ENCODE results near the gene BCAN.

Gene BCAN

GRCh38 chr1:156680056-156680455, 38.1 kb downstream of the BCAN start:
- H3K9me2 ChIP-seq (replicated peaks; ENCODE audit: insufficient read depth, low read length), result no peaks in the 10 kb centered on the region
- DNase-seq, result no peak
- H3K9me3 ChIP-seq (replicated peaks; ENCODE audit: insufficient read depth, low read length), result no peaks in the 10 kb centered on the region
- H3K9ac ChIP-seq (ENCODE audit: low read length), result no peak overlapping the region
- no peak overlapping the region for H2AFZ ChIP-seq (ENCODE audit: low read length)
- peaks cover 87% of the 10 kb centered on the region for H3K27me3 ChIP-seq (replicated peaks; ENCODE audit: insufficient read depth, low read length)
- H4K20me1 ChIP-seq (ENCODE audit: insufficient read depth, low read length), result no peaks in the 10 kb centered on the region
- H3K27ac ChIP-seq (ENCODE audit: low read length), result no peak overlapping the region
- H3K4me2 ChIP-seq (ENCODE audit: low read depth, low read length), result no peak overlapping the region
- H3F3A ChIP-seq (ENCODE audit: insufficient read depth, low read length), result no peaks in the 10 kb centered on the region
- no peaks in the 10 kb centered on the region for H3K36me3 ChIP-seq (replicated peaks; ENCODE audit: insufficient read depth, low read length)
- no peak overlapping the region for H3K4me3 ChIP-seq (ENCODE audit: low read length)
- no peak for TF ChIP-seq EZH2 (optimal IDR thresholded peaks at IDR 0.05; ENCODE audit: low read depth, low read length)
- TF ChIP-seq EZH2phosphoT487 (IDR thresholded peaks at IDR 0.05; ENCODE audit: low read length), result no peak
- TF ChIP-seq CTCF (IDR thresholded peaks at IDR 0.05; ENCODE audit: low read length), result no peak
- no peaks in the 10 kb centered on the region for H3K79me2 ChIP-seq (ENCODE audit: low read length)
- H3K4me1 ChIP-seq (ENCODE audit: low read length), result peaks cover 4% of the 10 kb centered on the region; the same call in 1 of the 2 replicates

GRCh38 chr1:156681196-156681960, 39.5 kb downstream of the BCAN start:
- Histone ChIP-seq H4K20me1 (ENCODE audit: insufficient read depth, low read length) (no peaks in the 10 kb centered on the region), H3K4me1 (ENCODE audit: low read length) (peaks cover 4% of the 10 kb centered on the region; the same call in 1 of the 2 replicates), H3K9me3 (replicated peaks; ENCODE audit: insufficient read depth, low read length) (no peaks in the 10 kb centered on the region), H3K4me3 (ENCODE audit: low read length) (no peak overlapping the region), H3K27me3 (replicated peaks; ENCODE audit: insufficient read depth, low read length) (peaks cover 79% of the 10 kb centered on the region), H3K79me2 (ENCODE audit: low read length) (no peaks in the 10 kb centered on the region), H3K36me3 (replicated peaks; ENCODE audit: insufficient read depth, low read length) (no peaks in the 10 kb centered on the region), H3F3A (ENCODE audit: insufficient read depth, low read length) (no peaks in the 10 kb centered on the region), H3K4me2 (ENCODE audit: low read depth, low read length) (no peak overlapping the region), H3K9ac (ENCODE audit: low read length) (no peak overlapping the region), H2AFZ (ENCODE audit: low read length) (no peak overlapping the region), H3K27ac (ENCODE audit: low read length) (no peak overlapping the region), H3K9me2 (replicated peaks; ENCODE audit: insufficient read depth, low read length) (no peaks in the 10 kb centered on the region)
- TF ChIP-seq EZH2phosphoT487 (IDR thresholded peaks at IDR 0.05; ENCODE audit: low read length) (no peak), EZH2 (optimal IDR thresholded peaks at IDR 0.05; ENCODE audit: low read depth, low read length) (no peak), CTCF (IDR thresholded peaks at IDR 0.05; ENCODE audit: low read length) (no peak)
- no peak for DNase-seq

GRCh38 chr1:156682166-156682890, 40.4 kb downstream of the BCAN start:
- Histone ChIP-seq H4K20me1 (ENCODE audit: insufficient read depth, low read length) (no peaks in the 10 kb centered on the region), H3K9ac (ENCODE audit: low read length) (no peak overlapping the region), H3K4me1 (ENCODE audit: low read length) (peaks cover 3% of the 10 kb centered on the region; the same call in 1 of the 2 replicates), H3K27me3 (replicated peaks; ENCODE audit: insufficient read depth, low read length) (peaks cover 70% of the 10 kb centered on the region), H3K9me3 (replicated peaks; ENCODE audit: insufficient read depth, low read length) (no peaks in the 10 kb centered on the region), H3K36me3 (replicated peaks; ENCODE audit: insufficient read depth, low read length) (no peaks in the 10 kb centered on the region), H3K27ac (ENCODE audit: low read length) (no peak overlapping the region), H3K4me2 (ENCODE audit: low read depth, low read length) (no peak overlapping the region), H3K9me2 (replicated peaks; ENCODE audit: insufficient read depth, low read length) (no peaks in the 10 kb centered on the region), H3F3A (ENCODE audit: insufficient read depth, low read length) (no peaks in the 10 kb centered on the region), H3K79me2 (ENCODE audit: low read length) (no peaks in the 10 kb centered on the region), H3K4me3 (ENCODE audit: low read length) (no peak overlapping the region), H2AFZ (ENCODE audit: low read length) (no peak overlapping the region)
- TF ChIP-seq EZH2 (optimal IDR thresholded peaks at IDR 0.05; ENCODE audit: low read depth, low read length) (no peak), EZH2phosphoT487 (IDR thresholded peaks at IDR 0.05; ENCODE audit: low read length) (no peak), CTCF (IDR thresholded peaks at IDR 0.05; ENCODE audit: low read length) (no peak)
- DNase-seq, result no peak
